Measurements from ENCODE around the gene PEX5L. TPM values are rescaled to one million over a fixed set of nuclear protein-coding genes. Genes with fewer than 3 reads are reported as not detected.

The PEX5L gene
- total and polyA plus RNA-seq, 2 donors (not counting 1 experiment from before 2014, with no cell fraction given), result 0.52 to 5.9 TPM

DNA sequence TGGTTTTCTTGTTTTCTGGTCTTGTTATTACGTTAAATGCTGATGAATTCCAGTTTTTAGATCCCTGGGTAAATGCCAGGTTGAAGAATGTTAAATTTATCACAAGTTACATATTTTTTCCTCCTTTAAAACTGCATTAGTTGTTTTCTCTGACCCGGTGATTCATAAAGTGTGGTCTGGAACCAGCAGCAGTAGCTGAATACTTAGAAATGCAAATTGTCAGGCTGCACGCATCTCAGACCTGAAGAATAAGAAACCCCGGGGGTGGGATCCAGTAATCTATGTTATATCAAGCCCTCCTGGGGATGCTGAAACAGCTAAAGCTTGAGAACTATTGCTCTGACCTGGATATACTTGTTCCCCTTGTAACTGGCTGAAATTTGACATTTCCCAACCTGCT, 69.1 kb downstream of the PEX5L start:
- TF ChIP-seq EZH2 (IDR thresholded peaks at IDR 0.05; ENCODE audit: low read length, missing control alignments), result no peak
- TF ChIP-seq, protein P1, sequence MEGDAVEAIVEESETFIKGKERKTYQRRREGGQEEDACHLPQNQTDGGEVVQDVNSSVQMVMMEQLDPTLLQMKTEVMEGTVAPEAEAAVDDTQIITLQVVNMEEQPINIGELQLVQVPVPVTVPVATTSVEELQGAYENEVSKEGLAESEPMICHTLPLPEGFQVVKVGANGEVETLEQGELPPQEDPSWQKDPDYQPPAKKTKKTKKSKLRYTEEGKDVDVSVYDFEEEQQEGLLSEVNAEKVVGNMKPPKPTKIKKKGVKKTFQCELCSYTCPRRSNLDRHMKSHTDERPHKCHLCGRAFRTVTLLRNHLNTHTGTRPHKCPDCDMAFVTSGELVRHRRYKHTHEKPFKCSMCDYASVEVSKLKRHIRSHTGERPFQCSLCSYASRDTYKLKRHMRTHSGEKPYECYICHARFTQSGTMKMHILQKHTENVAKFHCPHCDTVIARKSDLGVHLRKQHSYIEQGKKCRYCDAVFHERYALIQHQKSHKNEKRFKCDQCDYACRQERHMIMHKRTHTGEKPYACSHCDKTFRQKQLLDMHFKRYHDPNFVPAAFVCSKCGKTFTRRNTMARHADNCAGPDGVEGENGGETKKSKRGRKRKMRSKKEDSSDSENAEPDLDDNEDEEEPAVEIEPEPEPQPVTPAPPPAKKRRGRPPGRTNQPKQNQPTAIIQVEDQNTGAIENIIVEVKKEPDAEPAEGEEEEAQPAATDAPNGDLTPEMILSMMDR (conservative IDR thresholded peaks at IDR 0.05 in 1 of 2, IDR thresholded peaks at IDR 0.05 in 1 of 2; ENCODE audit: low read depth in 1 of 2, low read length in 2 of 2), result no peak
- Histone ChIP-seq H3K36me3 (ENCODE audit: control insufficient read depth, insufficient read depth, low read length) (no peaks in the 10 kb centered on the region), H3K4me3 (replicated peaks in 1 of 4; ENCODE audit: control extremely low read depth in 1 of 4, insufficient read depth in 1 of 4, low read depth in 3 of 4, low read length in 4 of 4) (no peak overlapping the region), H3K4me2 (ENCODE audit: extremely low read depth, insufficient read depth, low read length) (no peak overlapping the region), H2AFZ (ENCODE audit: low read length) (no peak overlapping the region), H3K79me2 (ENCODE audit: control insufficient read depth, insufficient read depth, low read length) (no peaks in the 10 kb centered on the region), H4K20me1 (ENCODE audit: control insufficient read depth, extremely low read depth, insufficient read depth, low read length) (no peaks in the 10 kb centered on the region), H3K27ac (ENCODE audit: insufficient read depth, low read length) (no peak overlapping the region), H3K9me3 (ENCODE audit: control insufficient read depth, insufficient read depth, low read depth, low read length) (no peaks in the 10 kb centered on the region), H3K9ac (ENCODE audit: insufficient read depth, low read length) (no peak overlapping the region), H3K4me1 (ENCODE audit: control insufficient read depth, extremely low read depth, insufficient read depth, low read length) (no peaks in the 10 kb centered on the region), H3K27me3 (ENCODE audit: control insufficient read depth, insufficient read depth, low read length) (no peaks in the 10 kb centered on the region)
- peak in 1 of 2 donors; percentile 85 for DNase-seq (ENCODE audit: low read depth in 2 of 2)

DNA sequence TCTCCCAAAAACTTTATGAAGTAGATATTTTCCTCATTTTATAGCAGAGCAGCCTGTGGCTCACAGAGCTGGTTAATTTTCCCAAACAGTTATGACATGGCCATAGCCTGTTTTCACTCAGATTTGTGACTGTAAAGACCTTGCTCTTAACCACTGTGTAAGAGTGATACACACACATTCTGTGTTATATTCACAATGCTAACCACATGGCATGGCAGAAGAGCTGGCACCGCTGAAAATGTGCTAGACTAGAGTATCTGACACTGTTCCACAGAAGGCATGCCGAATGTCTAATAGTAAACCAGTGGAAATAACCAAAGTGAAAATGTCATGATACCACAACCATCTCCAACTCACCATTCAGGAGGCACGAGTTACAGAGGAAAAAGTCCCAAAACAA, 71.8 kb downstream of the PEX5L start:
- no peak for TF ChIP-seq EZH2 (IDR thresholded peaks at IDR 0.05; ENCODE audit: low read length, missing control alignments)
- Histone ChIP-seq H3K4me1 (ENCODE audit: control insufficient read depth, extremely low read depth, insufficient read depth, low read length) (no peaks in the 10 kb centered on the region), H3K4me2 (ENCODE audit: extremely low read depth, insufficient read depth, low read length) (no peak overlapping the region), H3K36me3 (ENCODE audit: control insufficient read depth, insufficient read depth, low read length) (no peaks in the 10 kb centered on the region), H3K27me3 (ENCODE audit: control insufficient read depth, insufficient read depth, low read length) (no peaks in the 10 kb centered on the region), H3K9me3 (ENCODE audit: control insufficient read depth, insufficient read depth, low read depth, low read length) (no peaks in the 10 kb centered on the region), H3K27ac (ENCODE audit: insufficient read depth, low read length) (no peak overlapping the region), H3K4me3 (replicated peaks in 1 of 4; ENCODE audit: control extremely low read depth in 1 of 4, insufficient read depth in 1 of 4, low read depth in 3 of 4, low read length in 4 of 4) (no peak overlapping the region), H3K79me2 (ENCODE audit: control insufficient read depth, insufficient read depth, low read length) (no peaks in the 10 kb centered on the region), H4K20me1 (ENCODE audit: control insufficient read depth, extremely low read depth, insufficient read depth, low read length) (no peaks in the 10 kb centered on the region), H3K9ac (ENCODE audit: insufficient read depth, low read length) (no peak overlapping the region), H2AFZ (ENCODE audit: low read length) (no peak overlapping the region)
- DNase-seq (ENCODE audit: low read depth in 2 of 2), result no peak

DNA sequence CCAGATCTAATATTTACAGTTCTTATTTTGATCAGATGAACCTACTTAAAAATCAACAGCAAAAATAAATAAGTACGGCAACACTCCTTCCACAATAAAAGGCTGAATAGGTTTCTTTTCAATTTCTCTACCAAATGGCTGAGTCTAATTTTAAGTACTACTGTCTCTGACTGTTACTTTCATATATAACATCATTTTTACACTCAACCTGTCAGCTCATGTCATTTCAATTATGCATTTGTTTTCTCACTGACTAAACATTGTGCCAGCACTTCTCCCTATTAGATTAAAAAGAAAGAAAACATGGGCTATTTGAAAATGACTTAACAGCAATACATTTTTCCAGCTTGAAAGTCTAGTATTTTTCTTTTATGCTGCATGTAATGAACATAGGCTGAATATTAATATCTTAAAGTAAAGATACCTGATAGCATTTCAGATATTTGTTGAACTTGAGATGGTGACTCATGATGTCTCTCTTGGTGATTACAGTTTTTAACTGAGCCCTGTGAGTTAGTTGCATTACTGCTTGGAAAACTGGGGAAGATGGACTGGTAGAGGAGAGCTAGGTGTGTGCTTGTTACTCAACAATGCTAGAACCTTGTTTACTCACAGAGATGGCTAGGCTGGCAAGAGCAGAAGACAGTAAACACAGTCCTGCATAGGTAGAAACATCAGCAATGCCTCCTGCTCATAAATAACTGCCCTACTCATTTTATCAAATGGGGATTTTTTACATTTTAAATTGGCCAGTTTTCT, 73.9 kb downstream of the PEX5L start:
- H3K4me1 ChIP-seq (ENCODE audit: control insufficient read depth, extremely low read depth, insufficient read depth, low read length), result no peaks in the 10 kb centered on the region
- no peak overlapping the region for H3K4me3 ChIP-seq (replicated peaks in 1 of 4; ENCODE audit: control extremely low read depth in 1 of 4, insufficient read depth in 1 of 4, low read depth in 3 of 4, low read length in 4 of 4)
- H3K27ac ChIP-seq (ENCODE audit: insufficient read depth, low read length), result no peak overlapping the region
- no peaks in the 10 kb centered on the region for H3K9me3 ChIP-seq (ENCODE audit: control insufficient read depth, insufficient read depth, low read depth, low read length)
- no peaks in the 10 kb centered on the region for H3K79me2 ChIP-seq (ENCODE audit: control insufficient read depth, insufficient read depth, low read length)
- H2AFZ ChIP-seq (ENCODE audit: low read length), result no peak overlapping the region
- no peak for DNase-seq (ENCODE audit: low read depth in 2 of 2)
- TF ChIP-seq, protein P1 (conservative IDR thresholded peaks at IDR 0.05 in 1 of 2, IDR thresholded peaks at IDR 0.05 in 1 of 2; ENCODE audit: low read depth in 1 of 2, low read length in 2 of 2), result no peak
- TF ChIP-seq EZH2 (IDR thresholded peaks at IDR 0.05; ENCODE audit: low read length, missing control alignments), result no peak
- no peaks in the 10 kb centered on the region for H3K36me3 ChIP-seq (ENCODE audit: control insufficient read depth, insufficient read depth, low read length)
- no peaks in the 10 kb centered on the region for H4K20me1 ChIP-seq (ENCODE audit: control insufficient read depth, extremely low read depth, insufficient read depth, low read length)
- H3K27me3 ChIP-seq (ENCODE audit: control insufficient read depth, insufficient read depth, low read length), result no peaks in the 10 kb centered on the region
- H3K4me2 ChIP-seq (ENCODE audit: extremely low read depth, insufficient read depth, low read length), result no peak overlapping the region
- no peak overlapping the region for H3K9ac ChIP-seq (ENCODE audit: insufficient read depth, low read length)

Data from fibroblast of lung (primary cell).